Measurements from ENCODE around the gene LMOD2.

DNA sequence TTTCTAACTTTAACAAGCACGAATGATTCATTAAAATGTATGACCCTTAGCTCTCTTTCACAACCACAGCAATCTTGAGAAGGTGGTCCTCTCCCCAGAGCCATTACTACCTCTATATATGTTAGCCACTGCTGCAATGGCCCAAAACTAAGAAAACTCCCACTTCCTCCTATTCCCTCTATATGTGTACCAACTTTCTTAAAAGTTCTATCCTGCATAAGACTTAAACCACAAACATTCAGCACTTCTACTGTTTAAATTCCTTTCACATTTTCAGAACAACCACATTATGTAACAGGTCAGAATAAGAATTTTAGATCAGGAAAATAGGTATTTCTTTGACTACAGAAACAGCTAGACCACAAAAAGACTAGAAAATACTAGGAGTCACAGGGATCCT lies 57.0 kb downstream of the LMOD2 start:
- TF ChIP-seq YY1 (IDR thresholded peaks at IDR 0.05; ENCODE audit: extremely low read depth, insufficient replicate concordance, low read depth, low read length) (no peak), POLR2A (IDR thresholded peaks at IDR 0.05; ENCODE audit: borderline replicate concordance, extremely low read depth, insufficient read depth, insufficient read length) (no peak)
- TF ChIP-seq, protein P1, sequence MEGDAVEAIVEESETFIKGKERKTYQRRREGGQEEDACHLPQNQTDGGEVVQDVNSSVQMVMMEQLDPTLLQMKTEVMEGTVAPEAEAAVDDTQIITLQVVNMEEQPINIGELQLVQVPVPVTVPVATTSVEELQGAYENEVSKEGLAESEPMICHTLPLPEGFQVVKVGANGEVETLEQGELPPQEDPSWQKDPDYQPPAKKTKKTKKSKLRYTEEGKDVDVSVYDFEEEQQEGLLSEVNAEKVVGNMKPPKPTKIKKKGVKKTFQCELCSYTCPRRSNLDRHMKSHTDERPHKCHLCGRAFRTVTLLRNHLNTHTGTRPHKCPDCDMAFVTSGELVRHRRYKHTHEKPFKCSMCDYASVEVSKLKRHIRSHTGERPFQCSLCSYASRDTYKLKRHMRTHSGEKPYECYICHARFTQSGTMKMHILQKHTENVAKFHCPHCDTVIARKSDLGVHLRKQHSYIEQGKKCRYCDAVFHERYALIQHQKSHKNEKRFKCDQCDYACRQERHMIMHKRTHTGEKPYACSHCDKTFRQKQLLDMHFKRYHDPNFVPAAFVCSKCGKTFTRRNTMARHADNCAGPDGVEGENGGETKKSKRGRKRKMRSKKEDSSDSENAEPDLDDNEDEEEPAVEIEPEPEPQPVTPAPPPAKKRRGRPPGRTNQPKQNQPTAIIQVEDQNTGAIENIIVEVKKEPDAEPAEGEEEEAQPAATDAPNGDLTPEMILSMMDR (IDR thresholded peaks at IDR 0.05 in 2 of 3, conservative IDR thresholded peaks at IDR 0.05 in 1 of 3; ENCODE audit: borderline replicate concordance in 1 of 3, insufficient read depth in 1 of 3, low read depth in 2 of 3, low read length in 2 of 3): no peak
- TF ChIP-seq, protein P2, sequence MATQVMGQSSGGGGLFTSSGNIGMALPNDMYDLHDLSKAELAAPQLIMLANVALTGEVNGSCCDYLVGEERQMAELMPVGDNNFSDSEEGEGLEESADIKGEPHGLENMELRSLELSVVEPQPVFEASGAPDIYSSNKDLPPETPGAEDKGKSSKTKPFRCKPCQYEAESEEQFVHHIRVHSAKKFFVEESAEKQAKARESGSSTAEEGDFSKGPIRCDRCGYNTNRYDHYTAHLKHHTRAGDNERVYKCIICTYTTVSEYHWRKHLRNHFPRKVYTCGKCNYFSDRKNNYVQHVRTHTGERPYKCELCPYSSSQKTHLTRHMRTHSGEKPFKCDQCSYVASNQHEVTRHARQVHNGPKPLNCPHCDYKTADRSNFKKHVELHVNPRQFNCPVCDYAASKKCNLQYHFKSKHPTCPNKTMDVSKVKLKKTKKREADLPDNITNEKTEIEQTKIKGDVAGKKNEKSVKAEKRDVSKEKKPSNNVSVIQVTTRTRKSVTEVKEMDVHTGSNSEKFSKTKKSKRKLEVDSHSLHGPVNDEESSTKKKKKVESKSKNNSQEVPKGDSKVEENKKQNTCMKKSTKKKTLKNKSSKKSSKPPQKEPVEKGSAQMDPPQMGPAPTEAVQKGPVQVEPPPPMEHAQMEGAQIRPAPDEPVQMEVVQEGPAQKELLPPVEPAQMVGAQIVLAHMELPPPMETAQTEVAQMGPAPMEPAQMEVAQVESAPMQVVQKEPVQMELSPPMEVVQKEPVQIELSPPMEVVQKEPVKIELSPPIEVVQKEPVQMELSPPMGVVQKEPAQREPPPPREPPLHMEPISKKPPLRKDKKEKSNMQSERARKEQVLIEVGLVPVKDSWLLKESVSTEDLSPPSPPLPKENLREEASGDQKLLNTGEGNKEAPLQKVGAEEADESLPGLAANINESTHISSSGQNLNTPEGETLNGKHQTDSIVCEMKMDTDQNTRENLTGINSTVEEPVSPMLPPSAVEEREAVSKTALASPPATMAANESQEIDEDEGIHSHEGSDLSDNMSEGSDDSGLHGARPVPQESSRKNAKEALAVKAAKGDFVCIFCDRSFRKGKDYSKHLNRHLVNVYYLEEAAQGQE (IDR thresholded peaks at IDR 0.05; ENCODE audit: low read depth): no peak

Measured in HCT116 (cell line).